Measurements from ENCODE around the gene SEMA3F.

SEMA3F gene

DNA sequence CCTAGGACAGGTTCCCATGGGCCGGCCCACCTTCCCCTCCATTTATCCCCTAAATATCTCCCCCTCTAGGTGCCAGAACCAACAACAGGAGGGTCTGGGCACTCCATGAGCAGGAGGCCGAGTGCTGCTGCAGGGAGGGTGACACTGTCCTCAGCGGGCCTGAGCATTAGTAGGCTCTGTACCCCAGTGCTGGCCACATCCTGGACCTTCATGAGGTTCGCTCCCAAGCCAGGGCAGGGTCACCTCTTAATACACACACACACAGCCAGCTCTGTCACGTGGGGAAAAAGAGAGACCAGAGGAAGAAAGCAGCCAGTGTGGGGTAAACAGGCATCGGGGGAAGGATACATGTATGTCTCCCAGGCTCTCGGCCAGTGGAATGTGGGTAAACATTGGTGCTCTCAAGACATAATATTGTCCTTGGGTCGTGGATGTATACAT is 27.9 kb upstream of the SEMA3F start:
- Histone ChIP-seq H3K36me3 (ENCODE audit: low read length) (no peaks in the 10 kb centered on the region), H2AFZ (ENCODE audit: low read depth, low read length, severe bottlenecking) (no peak overlapping the region), H3F3A (ENCODE audit: insufficient read depth) (no peaks in the 10 kb centered on the region), H4K20me1 (ENCODE audit: low read depth, low read length) (no peaks in the 10 kb centered on the region), H3K79me2 (ENCODE audit: insufficient read depth, low read length) (no peaks in the 10 kb centered on the region), H3K9ac (ENCODE audit: low read length) (no peak overlapping the region), H3K4me2 (ENCODE audit: low read depth, low read length, poor library complexity, severe bottlenecking) (no peak overlapping the region), H3K4me3 (ENCODE audit: insufficient read depth, low read length, poor library complexity, severe bottlenecking) (no peak overlapping the region), H3K27ac (ENCODE audit: low read depth, low read length) (no peak overlapping the region), H3K27me3 (ENCODE audit: low read length) (no peaks in the 10 kb centered on the region), H3K9me2 (replicated peaks; ENCODE audit: insufficient read depth, low read length) (no peaks in the 10 kb centered on the region), H3K9me3 (ENCODE audit: insufficient read depth, low read length) (no peaks in the 10 kb centered on the region)
- no peak for TF ChIP-seq EZH2phosphoT487 (conservative IDR thresholded peaks at IDR 0.05; ENCODE audit: low read length)
- TF ChIP-seq, protein P1, sequence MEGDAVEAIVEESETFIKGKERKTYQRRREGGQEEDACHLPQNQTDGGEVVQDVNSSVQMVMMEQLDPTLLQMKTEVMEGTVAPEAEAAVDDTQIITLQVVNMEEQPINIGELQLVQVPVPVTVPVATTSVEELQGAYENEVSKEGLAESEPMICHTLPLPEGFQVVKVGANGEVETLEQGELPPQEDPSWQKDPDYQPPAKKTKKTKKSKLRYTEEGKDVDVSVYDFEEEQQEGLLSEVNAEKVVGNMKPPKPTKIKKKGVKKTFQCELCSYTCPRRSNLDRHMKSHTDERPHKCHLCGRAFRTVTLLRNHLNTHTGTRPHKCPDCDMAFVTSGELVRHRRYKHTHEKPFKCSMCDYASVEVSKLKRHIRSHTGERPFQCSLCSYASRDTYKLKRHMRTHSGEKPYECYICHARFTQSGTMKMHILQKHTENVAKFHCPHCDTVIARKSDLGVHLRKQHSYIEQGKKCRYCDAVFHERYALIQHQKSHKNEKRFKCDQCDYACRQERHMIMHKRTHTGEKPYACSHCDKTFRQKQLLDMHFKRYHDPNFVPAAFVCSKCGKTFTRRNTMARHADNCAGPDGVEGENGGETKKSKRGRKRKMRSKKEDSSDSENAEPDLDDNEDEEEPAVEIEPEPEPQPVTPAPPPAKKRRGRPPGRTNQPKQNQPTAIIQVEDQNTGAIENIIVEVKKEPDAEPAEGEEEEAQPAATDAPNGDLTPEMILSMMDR (IDR thresholded peaks at IDR 0.05; ENCODE audit: insufficient read depth, low read length, poor library complexity, severe bottlenecking), result no peak

DNA sequence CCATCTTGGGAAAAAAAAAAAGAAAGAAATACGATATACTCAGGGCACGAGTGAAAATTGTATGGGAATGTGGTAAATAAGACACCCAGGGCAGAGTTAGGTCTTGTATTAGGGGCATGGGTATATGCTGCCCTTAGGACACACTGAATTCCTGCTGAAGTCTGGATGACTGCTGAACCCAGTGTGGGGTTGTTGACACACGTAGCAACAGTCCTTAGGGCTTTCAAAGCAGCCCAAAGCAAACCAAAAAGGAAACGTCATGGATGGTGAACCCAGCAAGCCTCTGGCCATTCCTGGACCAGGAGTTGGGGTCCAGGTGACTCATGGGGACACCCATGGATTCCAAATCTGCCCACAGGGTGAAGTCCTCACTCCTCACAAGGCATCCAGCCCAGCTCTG is 27.1 kb upstream of the SEMA3F start:
- no peak overlapping the region for H3K9ac ChIP-seq (ENCODE audit: low read length)
- no peaks in the 10 kb centered on the region for H3K27me3 ChIP-seq (ENCODE audit: low read length)
- H3K4me3 ChIP-seq (ENCODE audit: insufficient read depth, low read length, poor library complexity, severe bottlenecking), result no peak overlapping the region
- no peaks in the 10 kb centered on the region for H3K36me3 ChIP-seq (ENCODE audit: low read length)
- no peaks in the 10 kb centered on the region for H3F3A ChIP-seq (ENCODE audit: insufficient read depth)
- H3K4me2 ChIP-seq (ENCODE audit: low read depth, low read length, poor library complexity, severe bottlenecking), result no peak overlapping the region
- no peaks in the 10 kb centered on the region for H4K20me1 ChIP-seq (ENCODE audit: low read depth, low read length)
- no peaks in the 10 kb centered on the region for H3K9me3 ChIP-seq (ENCODE audit: insufficient read depth, low read length)
- no peak overlapping the region for H2AFZ ChIP-seq (ENCODE audit: low read depth, low read length, severe bottlenecking)
- TF ChIP-seq EZH2phosphoT487 (conservative IDR thresholded peaks at IDR 0.05; ENCODE audit: low read length), result no peak
- TF ChIP-seq, protein P1 (IDR thresholded peaks at IDR 0.05; ENCODE audit: insufficient read depth, low read length, poor library complexity, severe bottlenecking), result no peak
- H3K27ac ChIP-seq (ENCODE audit: low read depth, low read length), result no peak overlapping the region
- no peaks in the 10 kb centered on the region for H3K79me2 ChIP-seq (ENCODE audit: insufficient read depth, low read length)
- H3K9me2 ChIP-seq (replicated peaks; ENCODE audit: insufficient read depth, low read length), result no peaks in the 10 kb centered on the region

DNA sequence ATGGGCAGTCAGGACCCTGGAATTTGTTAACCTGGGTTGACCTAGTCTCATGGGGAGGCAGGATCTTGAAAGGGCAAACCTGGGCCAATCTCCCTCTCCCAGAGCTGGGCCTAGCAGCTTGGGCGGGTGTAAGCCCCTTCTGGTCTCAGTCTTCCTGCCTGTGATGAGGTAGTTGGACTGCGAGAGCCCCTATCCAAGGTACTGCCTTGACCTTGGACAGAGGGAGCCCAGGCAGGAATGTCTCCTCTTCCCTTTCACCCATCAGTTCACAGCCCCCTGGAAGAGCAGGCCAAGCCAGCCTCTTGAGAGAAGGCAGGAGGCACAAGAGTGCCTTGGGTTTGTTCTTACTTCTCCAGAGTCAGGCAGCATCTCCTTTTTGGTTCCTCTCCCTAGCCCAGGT is 24.7 kb upstream of the SEMA3F start:
- Histone ChIP-seq H3K79me2 (ENCODE audit: insufficient read depth, low read length) (no peaks in the 10 kb centered on the region), H3K9me2 (replicated peaks; ENCODE audit: insufficient read depth, low read length) (no peaks in the 10 kb centered on the region), H3K9ac (ENCODE audit: low read length) (no peak overlapping the region), H3K36me3 (ENCODE audit: low read length) (no peaks in the 10 kb centered on the region), H3K9me3 (ENCODE audit: insufficient read depth, low read length) (no peaks in the 10 kb centered on the region), H3F3A (ENCODE audit: insufficient read depth) (no peaks in the 10 kb centered on the region), H2AFZ (ENCODE audit: low read depth, low read length, severe bottlenecking) (no peak overlapping the region), H3K4me2 (ENCODE audit: low read depth, low read length, poor library complexity, severe bottlenecking) (no peak overlapping the region), H4K20me1 (ENCODE audit: low read depth, low read length) (no peaks in the 10 kb centered on the region), H3K4me3 (ENCODE audit: insufficient read depth, low read length, poor library complexity, severe bottlenecking) (no peak overlapping the region), H3K27ac (ENCODE audit: low read depth, low read length) (no peak overlapping the region), H3K27me3 (ENCODE audit: low read length) (no peaks in the 10 kb centered on the region)
- TF ChIP-seq, protein P1 (IDR thresholded peaks at IDR 0.05; ENCODE audit: insufficient read depth, low read length, poor library complexity, severe bottlenecking), result no peak
- no peak for TF ChIP-seq EZH2phosphoT487 (conservative IDR thresholded peaks at IDR 0.05; ENCODE audit: low read length)

Data from SU-DHL-6 (cell line).